AG08395 (cell line): ENCODE results near the gene PFKFB3.
A peak's percentile ranks its signal among the peaks of the same experiment; 100 is the strongest.
"Not testable (repeated sequence)": the region's sequence is repeated elsewhere in the genome, so short reads cannot be mapped to it uniquely, and the experiment has no call there.

Experiments
- DNase-seq: peaks from one replicate; pipeline ENCODE4 v3.0.0; 2012; ENCODE audit warnings: mixed read lengths, low spot score

Gene PFKFB3

DNA sequence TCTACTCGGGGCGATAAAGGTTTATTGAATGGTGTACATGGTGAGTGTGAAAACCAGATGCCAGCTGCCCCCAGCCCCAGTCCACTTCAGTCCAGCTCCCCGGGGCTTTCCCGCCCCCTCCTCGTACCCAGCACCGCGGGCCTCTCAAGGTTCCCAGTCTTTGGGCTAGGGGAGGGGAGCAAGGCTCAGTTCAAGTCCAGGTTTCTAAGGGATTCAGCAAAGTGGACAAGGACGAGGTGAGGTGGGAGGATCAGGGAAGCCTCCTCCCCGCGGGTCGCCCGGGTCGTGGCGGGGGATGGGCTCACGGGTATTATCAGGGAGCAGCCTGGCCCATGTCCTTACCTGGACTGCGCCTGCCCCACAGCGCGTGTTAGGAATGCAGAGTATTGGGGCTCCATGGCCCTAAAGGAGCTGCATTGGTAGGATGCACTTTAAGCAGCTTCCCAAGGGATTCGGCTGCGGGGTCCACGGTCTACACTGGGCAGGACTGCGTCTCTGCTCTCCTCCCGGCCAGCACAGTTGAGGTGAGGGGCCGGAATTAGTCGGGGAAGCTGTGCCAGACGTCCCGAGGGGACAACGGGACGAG lies 541 bp upstream of the PFKFB3 start:
- DNase-seq: no peak

DNA sequence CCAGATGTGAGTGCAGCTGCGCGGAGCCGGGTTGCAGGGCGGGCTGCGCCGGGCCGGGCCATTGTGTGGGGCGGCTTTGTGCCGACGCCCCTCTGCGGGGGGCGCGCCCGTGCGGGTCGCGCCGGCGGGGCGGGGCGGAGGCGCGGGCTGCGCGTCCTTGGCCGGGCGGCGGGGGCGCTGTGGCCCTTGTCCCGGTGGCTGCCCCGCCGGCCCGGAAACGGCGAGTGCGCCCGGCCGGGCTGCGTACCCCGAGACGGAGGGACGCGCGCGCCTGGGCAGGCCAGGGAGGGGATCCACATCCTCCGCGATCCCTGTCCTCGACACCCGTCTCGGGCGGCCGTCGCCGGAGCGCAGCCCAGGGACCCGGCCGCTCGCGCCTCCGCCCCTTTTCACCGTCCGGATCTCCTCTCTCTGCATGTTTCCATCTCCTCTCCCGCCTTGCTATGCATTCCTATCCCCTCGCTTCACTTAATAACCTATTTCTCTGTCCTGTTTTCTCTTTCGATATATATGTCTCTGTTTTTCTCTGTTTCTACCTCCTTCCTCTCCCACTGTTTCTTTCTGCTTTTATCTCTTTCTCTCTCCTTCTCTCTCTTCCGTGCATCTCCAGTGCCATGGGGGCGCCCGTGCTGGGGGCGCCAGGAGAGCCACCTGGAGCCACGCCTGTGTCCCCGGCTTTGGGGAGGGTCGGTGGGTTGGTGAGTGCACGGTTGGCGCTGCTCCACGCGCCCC lies 765 bp downstream of the PFKFB3 start:
- DNase-seq: peak; percentile 74

DNA sequence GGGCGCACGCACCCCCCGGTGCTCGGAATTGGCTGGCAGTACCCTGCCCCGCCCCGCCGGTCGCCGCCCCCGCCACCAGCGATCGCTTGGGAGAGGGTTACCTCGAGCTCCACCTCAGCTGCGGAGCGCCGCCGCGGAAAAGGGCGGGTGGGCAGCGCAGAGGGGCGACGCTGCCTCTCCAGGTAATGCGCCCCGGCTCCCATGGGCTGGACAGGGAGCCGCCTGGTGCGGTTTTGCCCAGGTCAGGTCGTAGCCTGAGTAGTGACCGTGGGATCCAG lies 1.3 kb downstream of the PFKFB3 start:
- peak; percentile 22 for DNase-seq

DNA sequence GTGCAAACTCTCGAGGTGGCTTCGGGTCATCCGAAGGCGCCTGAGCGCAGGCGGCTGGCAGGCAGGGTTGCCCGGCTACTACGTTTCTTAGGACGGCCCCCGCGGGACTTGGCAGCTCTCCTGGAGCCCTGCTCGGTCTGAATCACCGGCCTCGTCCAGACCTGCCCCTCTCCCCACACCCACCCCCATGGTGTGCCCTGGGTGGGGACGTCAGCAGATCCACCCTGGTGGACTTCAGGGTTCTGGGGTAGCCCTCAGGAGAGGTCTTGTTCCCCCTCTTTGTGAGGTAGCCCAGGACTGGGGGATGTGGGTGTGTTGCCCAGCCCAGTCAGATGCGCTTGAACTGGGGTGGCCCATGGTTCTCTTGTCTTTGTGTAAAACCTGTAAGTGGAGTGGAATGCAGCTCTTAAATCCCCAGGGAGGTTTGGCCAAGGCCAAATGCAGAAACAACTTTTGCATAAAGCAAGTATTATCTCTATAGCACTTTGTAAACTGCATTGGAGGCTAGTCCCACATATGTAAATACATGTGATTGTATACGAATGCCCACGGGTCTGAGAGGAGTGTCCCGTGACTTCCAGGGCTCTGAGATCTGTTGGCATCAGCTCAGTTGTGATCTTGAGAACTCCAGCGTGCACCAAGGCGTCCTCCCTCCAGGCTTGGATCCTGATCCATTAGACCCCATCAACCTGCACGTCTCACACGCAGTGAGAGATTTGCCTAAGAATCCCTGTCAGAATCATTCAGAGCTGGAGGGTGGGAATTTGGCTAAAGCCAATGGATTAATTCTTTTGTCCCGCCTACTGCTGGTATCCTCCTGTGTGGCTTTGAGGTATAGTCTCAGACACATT lies 1.8 kb downstream of the PFKFB3 start:
- DNase-seq: peak; percentile 70

DNA sequence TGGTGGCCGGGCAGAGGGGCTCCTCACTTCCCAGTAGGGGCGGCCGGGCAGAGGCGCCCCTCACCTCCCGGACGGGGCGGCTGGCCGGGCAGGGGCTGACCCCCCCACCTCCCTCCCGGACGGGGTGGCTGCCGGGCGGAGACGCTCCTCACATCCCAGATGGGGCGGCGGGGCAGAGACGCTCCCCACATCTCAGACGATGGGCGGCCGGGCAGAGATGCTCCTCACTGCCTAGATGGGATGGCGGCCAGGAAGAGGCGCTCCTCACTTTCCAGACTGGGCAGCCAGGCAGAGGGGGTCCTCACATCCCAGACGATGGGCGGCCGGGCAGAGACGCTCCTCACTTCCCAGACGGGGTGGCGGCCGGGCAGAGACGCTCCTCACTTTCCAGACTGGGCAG lies 3.8 kb downstream of the PFKFB3 start:
- DNase-seq: not testable (repeated sequence)

DNA sequence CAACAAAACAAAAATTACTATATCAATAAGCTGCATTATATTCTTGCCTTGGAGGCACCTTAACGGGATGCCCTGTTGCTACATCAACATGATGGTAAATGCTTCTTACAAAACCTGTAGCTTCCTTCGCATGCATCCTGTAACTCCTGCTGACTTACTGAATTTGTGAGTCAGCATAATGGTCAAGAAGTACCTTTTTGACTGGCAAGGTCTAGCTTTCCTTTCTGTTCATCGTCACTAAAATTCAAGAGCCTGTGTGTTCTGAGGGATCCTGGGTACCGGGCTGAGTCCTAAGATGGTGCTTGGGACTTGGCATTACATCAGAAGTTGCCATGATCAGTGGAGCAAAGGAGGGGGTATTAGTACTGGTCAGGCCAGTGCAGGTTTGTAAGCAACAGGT lies 4.9 kb downstream of the PFKFB3 start:
- DNase-seq: no peak

DNA sequence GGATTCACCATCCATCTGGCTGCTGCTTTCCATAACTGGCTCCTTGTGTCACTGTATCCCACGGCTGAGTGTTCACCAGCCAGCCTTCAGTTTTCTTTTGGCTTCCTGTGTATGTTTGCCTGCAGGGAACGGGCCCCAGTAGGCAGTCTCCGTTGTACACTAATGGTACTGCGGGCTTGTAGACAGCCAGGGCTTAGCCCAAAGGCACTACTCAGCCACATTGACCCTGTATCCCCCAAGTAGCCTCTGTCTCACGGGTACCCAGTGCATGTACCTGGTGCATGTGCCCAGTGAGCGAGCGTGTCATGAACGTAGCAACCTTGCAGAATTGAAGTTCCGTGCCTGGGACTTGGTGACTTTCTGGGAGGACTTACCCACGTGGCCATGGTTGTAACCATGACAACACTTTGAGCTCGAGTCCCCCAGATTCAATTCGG lies 6.1 kb downstream of the PFKFB3 start:
- no peak for DNase-seq

DNA sequence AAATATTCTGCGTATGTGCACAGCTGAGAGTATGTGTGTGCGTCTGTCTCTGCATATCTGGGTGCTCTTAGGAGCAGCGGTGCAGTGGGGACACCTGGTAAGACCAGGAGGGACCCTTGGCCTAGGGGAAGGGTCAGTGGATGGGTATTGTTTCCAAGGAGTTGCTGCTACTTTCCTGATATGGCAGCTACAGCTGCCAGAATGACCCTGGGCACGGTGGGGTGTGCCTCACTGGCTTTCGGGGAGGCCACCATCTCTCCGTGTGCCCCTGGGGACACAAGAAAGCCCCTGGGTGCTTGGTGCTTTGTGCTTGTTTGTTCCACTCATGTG lies 8.6 kb downstream of the PFKFB3 start:
- DNase-seq: no peak

DNA sequence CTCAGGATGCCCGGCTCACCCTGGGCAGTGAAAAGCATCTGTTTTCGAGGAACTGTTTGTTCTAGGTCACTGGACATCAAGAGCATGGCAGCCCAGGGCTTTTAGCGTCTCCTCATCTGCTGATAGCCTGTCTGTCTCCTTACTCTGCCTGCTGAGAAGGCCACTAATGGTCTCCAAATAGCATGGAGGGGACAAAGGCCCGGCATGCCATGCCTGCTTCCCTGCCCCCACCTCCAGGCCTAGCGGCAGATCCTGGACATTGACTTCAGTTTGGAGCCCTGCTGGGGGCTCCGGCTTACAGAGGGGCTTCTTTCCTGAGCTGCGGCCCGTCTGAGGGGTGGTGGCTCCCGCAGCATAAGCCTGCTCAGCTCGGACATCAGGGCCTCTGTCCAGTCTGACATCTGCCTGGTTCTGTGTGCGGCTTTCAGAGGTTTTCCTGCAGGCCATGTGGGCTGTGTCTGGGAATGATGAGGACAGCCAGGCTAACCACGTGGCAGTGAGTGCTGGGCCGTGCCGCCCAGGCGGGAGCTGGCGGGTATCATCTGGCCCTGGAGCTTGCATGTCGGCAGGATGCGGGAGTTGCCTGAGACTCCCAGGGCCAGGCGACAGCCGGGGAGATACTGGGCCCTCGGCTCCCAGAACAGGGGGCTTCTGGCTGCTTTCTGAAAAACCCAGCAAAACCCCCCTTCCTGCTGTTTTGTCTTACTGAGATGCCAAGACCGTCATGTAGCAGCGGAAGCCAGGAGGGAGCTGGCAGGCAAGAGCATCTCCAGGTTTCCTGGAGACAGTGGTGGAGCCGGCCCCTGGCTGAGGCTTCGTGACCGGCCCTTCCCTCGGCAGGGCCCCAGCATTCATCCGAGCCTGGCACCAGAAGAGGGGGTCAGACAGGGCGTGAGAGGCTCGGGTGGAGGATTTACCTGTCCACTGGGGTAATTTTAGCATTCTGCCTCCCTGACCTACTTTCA lies 9.2 kb downstream of the PFKFB3 start:
- peak; percentile 68 for DNase-seq

DNA sequence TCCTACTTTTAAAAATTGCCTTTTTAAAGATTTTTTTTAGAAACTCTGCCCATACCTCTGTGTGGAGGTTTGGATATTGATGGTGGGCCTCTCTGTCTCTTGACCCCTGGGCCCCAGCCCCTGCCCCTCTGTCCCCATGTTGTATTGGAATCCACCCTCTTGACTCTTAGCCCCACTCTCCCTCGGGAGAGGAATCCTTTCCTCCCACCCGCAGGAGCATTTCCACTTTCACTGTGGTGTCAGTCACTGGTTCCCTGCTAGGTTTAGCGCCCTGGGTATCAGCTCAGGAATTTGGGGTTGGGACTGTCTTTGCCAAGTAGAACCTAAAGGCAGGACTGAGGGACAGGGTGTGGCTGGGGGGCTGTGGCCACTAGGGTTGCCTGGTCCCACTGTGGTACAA lies 10.1 kb downstream of the PFKFB3 start:
- DNase-seq: no peak

DNA sequence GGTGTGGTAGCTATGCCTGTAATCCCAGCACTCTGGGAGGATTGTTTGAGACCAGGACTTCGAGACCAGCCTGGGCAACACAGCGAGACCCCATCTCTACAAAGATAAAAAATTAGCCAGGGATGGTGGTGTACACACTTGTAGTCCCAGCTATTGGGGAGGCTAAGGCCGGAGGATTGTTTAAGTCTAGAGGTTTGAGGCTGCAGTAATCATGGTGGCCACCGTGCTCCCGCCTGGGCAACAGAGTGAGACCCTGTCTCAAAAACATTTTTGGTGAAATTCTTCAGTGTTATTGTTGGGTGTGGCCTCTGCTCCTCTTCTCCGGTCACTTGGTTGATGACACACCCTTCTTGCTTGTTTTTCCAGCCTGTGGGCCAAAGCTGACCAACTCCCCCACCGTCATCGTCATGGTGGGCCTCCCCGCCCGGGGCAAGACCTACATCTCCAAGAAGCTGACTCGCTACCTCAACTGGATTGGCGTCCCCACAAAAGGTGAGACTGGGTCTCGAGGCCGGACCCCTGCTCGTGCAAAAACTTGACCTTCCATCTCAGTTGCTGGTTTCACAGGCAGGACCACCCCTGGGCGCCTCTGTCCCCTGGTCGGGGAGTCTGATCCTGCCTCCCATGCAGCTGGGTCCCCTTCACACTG lies 10.6 kb downstream of the PFKFB3 start:
- no peak for DNase-seq

DNA sequence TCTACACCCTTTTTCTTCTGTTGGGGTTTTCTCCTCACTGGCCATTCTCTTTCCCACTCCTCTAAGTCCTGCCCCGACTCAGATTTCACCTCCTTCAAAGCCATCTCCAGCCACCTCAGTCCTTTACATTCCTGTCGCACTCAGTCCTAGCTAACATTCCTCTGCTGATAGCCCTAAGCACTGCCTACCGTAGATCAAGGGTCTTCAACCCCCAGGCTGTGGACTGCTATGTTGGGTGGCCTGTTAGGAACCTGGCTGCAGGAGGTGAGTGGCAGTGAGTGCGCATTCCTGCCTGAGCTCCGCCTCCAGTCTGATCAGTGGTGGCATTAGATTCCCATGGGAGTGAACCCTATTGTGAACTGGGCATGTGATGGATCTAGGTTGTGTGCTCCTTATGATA lies 11.2 kb downstream of the PFKFB3 start:
- no peak for DNase-seq

DNA sequence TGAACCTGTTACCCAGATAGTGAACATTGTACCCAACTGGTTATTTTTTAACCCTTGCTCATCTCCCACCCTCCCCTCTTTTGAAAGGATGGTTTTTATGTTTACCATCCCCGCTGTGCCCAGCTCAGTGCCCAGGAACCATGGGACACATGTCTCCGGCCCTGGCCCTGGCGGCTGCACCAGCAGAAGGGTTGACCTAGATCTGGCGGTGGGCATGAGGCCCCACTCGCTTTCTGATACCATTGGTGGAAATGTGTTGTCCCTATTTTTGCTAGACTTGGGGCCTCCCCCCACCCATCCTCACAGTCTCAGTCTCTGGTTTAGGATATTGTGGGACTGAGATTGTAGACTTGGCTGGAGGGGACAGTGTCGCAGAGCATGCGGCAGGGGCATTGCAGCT lies 11.9 kb downstream of the PFKFB3 start:
- no peak for DNase-seq

DNA sequence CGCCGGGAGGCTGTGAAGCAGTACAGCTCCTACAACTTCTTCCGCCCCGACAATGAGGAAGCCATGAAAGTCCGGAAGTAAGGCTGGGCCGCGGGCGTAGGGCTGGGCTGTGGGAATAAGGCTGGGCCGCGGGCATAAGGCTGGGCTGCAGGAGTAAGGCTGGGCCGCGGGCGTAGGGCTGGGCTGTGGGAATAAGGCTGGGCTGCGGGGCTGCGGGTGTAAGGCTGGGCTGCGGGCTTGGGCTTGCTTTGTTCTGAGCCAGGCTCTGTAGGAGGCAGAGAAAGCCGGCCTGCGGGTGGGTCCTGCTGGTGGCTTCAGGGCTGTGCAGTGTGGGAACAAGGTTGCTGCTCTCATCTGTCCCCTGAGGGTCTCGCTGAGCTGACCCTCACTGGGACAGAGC lies 12.5 kb downstream of the PFKFB3 start:
- DNase-seq: no peak

DNA sequence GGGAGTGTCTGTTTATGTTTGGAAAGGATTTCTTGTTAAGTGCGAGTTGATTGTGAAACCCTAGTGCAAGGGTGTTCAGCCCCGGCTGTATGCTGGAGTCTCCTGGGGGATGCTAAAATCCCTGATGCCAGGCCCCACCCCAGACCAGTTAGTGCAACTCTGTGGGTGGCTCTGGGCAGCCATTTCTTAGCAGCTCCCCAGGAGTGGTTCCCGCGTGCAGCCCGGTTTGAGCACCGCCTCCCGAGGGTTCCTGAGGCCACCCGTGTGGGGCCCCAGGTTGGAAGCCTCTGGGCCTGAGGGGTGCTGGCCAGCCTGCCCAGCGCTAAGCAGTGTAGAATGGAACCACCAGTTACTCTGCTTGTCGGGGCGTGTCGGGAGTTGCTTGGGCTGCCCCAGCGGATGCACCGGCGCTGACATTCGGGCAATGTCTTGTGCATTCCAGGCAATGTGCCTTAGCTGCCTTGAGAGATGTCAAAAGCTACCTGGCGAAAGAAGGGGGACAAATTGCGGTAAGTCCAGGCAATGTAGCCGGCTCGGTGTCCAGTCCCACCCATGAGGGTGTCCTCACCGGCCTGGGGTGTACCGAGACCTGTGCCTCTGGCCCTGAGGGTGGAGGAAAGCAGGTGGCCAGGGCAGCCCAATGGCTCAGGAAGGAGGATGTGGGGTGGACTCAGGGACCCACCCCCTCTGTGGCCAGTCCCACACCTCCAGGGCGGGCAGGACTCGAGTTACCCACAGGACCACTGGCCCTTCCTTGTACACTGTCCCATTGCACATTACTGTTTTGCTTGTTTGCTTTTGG lies 13.2 kb downstream of the PFKFB3 start:
- DNase-seq: no peak

DNA sequence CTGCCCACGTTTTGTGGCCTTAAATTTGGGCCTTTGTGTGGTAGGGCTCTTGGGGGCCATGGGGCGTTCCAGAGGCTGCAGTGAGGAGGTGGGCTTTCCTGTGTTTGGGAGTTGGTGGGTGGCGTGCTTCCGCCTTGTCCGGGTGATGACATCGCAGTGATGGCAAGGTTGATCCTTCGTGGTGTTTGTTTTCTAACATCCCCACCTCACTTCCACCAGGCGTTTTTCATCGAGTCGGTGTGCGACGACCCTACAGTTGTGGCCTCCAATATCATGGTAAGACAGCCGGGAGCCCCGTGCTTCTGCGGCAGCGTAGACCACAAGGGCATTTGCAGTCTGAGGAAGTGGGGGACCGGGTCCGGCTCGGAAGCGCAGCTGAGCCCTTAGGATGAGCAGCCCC lies 14.2 kb downstream of the PFKFB3 start:
- DNase-seq: no peak

DNA sequence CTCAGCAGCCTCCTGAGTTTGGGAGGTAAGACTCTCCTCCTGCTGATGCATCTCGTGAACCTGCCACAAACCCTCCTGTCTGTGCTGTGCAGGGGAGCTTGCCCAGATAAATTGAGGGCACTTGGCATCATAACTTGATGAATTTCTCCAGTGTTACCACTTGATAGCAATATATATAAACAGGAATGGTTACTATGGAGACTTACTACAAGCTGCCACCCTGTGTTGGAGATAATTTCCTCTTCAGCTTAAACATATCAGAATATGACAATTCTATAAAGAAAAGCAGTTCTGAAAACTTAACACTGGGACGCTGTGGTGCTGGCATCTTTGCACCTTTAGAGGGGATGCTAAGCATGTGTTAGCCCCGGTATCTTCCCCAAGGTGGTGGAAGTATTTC lies 14.9 kb downstream of the PFKFB3 start:
- DNase-seq: no peak

DNA sequence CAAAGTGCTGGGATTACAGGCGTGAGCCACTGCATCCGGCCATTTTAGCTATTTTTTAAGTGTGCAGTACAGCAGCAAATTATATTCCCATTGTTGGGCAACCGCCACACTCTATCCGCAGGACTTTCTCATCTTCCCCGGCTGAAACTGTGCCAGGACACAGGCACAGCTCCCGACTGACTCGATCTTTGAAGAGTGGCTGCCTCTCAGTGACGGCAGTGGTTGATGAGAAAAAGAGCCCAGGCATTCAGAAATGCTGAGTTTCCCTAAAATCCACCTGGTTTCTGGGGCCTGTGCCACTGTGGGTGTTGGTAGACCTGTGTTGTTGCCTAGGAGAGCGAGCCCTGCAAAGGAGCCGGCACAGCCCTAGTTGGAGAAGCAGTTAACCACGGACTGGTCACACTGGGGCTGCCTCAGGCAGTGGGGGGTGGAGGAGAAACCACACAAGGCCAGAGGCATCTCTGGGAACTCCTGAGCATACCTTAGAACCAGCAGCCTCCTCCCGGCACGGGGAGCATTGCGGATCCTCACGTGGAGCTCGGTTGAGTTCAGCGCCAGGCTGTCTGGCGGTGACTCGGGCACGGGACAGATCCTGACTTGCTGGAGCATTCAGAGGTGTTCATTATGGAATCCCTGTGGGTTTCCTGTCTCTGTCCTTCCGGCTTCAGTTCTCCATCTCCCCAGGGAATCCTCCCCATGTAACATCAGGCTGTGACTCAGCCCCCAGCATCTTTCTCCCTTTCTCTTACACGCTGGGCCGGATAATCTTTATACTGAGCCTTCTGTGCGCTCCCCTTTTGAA lies 16.2 kb downstream of the PFKFB3 start:
- peak; percentile 75 for DNase-seq

DNA sequence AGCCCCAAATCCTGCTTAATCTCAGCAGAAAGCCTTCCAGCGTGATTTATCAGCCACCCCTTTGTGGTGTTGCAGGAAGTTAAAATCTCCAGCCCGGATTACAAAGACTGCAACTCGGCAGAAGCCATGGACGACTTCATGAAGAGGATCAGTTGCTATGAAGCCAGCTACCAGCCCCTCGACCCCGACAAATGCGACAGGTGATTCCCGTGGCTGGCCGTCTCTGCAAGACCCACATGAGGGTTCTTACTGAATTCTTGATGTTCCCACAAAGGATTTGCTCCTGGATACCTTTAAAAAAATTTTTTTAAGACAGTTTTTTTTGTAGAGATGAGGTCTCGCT lies 16.7 kb downstream of the PFKFB3 start:
- DNase-seq: no peak
